Camera-type eye (tissue), 1 donor: Measurements from ENCODE around the gene BAIAP3. TPM values are rescaled to one million over a fixed set of nuclear protein-coding genes. Genes with fewer than 3 reads are reported as not detected.

ENCODE experiments used
- total RNA-seq: library from RNA; depleted of rRNA; stranded (reverse); fragments of >200 nt; gene quantifications from one replicate; pipeline ENCODE4 v1.2.3, GENCODE V29; 2014

Gene BAIAP3
- total RNA-seq, result 9.3 TPM

GRCh38 chr16:1333149-1333812 is at the start of gene BAIAP3:
Gene BAIAP3 (plus strand): TSS chr16:1333645. CDS start chr16:1338550, 4,905 bp downstream.

GRCh38 chr16:1308977-1309885 is 24.2 kb upstream of the BAIAP3 start, which contains the start of gene UBE2I:
Gene UBE2I (plus strand): TSS chr16:1309636. CDS start chr16:1314031, 4,395 bp downstream.

GRCh38 chr16:1351582-1352362 is 18.3 kb downstream of the BAIAP3 start, which contains the start of the genes GNPTG and TSR3:
Gene GNPTG (plus strand): TSS chr16:1351931. CDS start chr16:1351966, 35 bp downstream.
Gene TSR3 (minus strand): TSS chr16:1351878. CDS start chr16:1351804, 74 bp downstream.

Other genes starting within 250 kb of the BAIAP3 start
- 0.22 TPM for gene C1QTNF8, start 237.4 kb upstream of the BAIAP3 start, total RNA-seq
- 26.6 TPM for gene CACNA1H, start 180.5 kb upstream of the BAIAP3 start, total RNA-seq
- not detected for gene TPSG1, start 108.4 kb upstream of the BAIAP3 start, total RNA-seq
- 5.2 TPM for gene TPSB2, start 103.5 kb upstream of the BAIAP3 start, total RNA-seq
- 3.4 TPM for gene TPSAB1, start 92.9 kb upstream of the BAIAP3 start, total RNA-seq
- gene TPSD1, start 77.6 kb upstream of the BAIAP3 start, total RNA-seq, result 0.66 TPM
- gene UBE2I, start 24.0 kb upstream of the BAIAP3 start, total RNA-seq, result 94.8 TPM
- gene TSR3, start 18.2 kb downstream of the BAIAP3 start, total RNA-seq, result 41.5 TPM
- 40.4 TPM for gene GNPTG, start 18.3 kb downstream of the BAIAP3 start, total RNA-seq
- 32.5 TPM for gene UNKL, start 81.1 kb downstream of the BAIAP3 start, total RNA-seq
- gene UQCC4, start 87.1 kb downstream of the BAIAP3 start, total RNA-seq, result 10.7 TPM
- gene PERCC1, start 97.4 kb downstream of the BAIAP3 start, total RNA-seq, result 6.9 TPM
- 0.49 TPM for gene CCDC154, start 110.9 kb downstream of the BAIAP3 start, total RNA-seq
- 47.9 TPM for gene CLCN7, start 141.4 kb downstream of the BAIAP3 start, total RNA-seq
- 1.6 TPM for gene PTX4, start 155.3 kb downstream of the BAIAP3 start, total RNA-seq
- gene TELO2, start 159.7 kb downstream of the BAIAP3 start, total RNA-seq, result 26.3 TPM
- gene TMEM204, start 200.0 kb downstream of the BAIAP3 start, total RNA-seq, result 9.6 TPM